HG03520 (cell line): ENCODE measurements around the gene CELSR1.
"Not testable (repeated sequence)": the region's sequence is repeated elsewhere in the genome, so short reads cannot be mapped to it uniquely, and the experiment has no call there.

Experiments
- ATAC-seq: cut with Tn5 transposase; IDR thresholded peaks from one replicate; pipeline ENCODE4 v1.9.1; 2021; ENCODE audit warnings: mild to moderate bottlenecking, moderate library complexity; ENCODE audit not compliant: unreplicated experiment

Gene CELSR1

DNA sequence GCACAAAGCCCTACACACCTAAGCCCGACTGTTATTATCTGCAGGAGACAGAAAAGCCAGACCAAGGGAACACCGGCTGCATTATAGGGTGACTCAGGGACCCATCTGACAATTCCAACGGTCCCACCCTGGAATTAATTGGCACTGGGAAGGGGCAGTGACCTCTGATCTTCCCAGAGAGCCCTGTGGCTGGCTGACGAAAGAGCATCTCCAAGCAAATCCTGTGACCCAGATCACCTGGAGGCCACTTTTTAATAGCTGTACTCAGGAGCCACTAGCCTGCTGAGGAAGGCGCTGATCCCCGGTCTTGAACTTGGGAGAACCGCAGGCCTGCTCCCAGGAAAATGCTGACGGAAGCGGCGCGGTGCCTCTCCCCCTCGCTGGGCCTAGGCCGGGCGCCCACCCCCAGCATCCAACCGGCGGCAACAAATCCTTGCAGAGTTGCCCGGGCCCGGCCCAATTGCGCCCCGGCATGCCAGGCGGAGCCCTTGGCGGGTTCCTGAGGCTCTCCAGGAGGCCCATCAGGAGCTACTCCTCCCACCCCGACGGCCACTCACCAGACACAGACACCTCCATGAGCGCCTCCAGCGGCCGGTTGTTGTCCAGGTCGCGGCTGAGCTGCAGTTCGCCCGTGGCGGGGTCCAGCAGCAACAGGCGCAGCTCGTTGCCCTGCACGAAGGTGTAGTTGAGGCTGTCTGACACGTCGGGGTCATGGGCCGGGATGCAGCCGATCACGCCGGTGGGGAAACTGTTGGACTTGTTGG, 4.2 kb downstream of the CELSR1 start:
- no peak for ATAC-seq

DNA sequence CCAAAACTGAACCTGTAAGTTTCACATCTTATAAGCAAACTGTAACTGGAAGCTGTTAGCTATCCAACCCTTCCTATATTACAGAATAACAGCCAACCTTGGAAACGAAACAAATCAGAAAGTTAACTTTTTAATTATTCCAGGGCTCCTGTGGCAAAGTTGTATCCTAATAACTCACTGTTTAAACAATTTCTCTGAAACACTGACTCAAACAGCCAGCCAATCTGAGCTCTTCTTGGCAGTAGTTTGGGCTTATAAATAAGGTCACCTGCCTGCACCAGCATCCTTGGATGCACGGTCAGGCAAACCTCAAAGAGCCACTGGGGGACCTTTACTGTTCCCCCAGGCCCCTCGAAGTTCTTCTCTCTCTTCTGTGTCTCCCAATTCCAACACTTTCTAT, 5.0 kb downstream of the CELSR1 start:
- ATAC-seq, result no peak

DNA sequence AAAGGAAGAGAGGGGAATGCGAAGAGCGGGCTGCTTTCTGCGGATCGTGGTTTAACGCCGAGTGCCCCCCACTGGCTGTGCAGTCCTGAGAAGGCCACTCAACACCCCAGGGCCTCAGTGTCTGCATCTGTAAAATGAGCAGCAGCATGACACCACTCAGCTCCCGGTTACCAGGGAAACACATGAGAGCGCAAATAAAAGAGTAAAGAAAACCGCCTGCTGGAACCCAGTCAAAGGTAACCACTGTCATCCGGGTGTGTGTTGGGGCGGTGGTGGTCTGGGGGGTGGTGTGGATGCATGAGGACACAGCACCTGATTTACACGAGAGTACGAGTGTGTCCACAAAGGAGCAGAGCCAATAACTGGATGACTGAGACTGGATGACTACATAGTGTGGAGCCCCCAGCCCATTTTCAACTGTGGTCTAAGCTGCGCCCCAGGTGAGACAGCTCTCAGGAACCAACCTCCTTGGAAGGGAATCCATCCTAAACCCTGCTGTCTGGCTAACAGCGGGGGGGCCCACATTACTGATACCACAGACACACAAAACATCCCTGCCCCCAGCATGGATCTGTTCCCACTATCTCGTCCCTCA, 5.7 kb downstream of the CELSR1 start:
- ATAC-seq, result no peak

DNA sequence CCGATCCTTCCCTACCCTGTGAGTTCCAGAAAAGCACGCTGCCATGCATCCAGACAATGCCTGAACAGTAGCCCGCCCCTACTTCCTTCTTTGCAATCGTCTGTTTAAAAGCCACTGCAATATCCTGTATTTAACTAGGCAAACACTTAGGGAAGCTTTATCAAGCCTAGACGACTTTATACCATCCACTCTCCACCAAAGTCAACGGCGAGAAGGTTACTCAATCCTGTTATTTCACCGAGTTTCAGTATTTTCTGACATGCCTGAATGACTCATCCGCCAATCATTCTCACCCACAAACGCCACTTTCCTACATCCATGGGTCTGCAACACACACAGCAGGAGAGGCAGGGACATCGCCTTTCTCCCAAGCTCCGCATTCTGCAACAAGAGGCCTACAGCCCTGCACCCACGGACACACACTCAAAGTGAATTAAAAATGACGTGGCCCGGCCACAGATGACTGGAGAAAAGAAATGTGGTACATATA, 9.3 kb downstream of the CELSR1 start:
- no peak for ATAC-seq

DNA sequence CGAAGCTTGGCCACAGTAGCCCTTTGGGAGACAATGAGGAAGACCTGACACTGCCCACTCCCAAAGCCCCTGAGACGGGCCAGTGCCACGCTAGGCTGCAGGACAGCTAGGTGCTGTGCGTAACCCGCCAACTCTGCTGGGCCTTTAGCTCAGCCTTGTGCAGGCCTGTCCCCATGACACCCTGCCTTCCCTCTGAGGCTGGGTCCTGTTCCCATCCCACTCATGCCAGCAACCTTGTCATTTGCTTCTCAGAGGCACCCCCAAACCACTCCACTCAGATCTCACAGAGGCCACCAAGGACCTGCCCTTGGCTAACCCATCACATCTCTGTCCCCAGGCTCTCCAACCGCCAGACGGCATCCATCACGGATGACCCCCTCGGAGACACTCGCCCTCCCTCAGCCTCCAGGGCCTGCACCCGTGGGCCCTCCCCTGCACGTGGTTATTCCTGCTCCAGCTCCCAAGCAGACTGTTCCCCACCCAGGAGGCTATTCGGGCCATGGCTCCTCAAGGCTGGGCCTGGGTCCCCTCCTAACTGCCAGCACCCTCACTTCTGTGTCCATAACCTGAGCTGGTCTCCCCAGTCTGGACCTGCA, 11.1 kb downstream of the CELSR1 start:
- no peak for ATAC-seq

DNA sequence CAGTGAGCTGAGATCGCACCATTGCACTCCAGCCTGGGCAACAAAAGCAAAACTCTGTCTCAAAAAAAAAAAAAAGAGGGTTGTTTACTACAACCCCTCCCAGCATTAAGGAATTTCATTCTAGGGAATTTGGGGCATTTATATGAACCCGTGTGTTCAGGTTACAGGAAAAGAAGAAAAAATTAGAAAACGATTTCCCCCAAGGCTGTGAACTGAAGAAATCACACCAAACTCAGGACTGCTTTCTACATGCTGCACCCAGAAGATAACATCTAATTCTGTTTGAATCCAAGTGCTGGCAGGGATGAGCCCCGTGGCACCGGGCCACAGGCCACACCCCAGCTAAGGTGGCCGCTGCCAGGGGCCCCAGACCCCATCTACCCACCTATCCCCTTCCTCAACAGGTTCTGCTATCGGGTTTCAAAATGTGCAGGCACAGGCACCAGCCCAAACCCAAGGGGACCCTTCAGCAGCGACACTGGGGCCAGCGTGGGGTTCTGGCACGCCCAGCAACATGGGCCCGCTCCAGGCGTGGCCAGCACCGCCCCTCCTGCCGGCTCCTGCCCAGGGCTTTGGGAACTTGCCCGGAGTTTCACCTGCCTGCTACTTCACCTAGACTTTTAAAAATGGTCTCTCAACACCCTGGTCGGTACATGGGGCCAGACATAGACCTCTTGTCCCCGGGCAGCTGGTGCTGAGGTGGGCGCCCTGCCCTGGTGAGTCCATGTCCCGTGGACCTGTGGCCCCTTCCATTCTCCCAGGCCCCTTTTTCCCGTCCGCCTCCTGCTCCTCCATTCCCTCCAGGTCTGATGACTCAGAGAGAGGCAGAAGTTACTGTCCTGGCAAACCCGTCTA, 11.8 kb downstream of the CELSR1 start:
- no peak for ATAC-seq

DNA sequence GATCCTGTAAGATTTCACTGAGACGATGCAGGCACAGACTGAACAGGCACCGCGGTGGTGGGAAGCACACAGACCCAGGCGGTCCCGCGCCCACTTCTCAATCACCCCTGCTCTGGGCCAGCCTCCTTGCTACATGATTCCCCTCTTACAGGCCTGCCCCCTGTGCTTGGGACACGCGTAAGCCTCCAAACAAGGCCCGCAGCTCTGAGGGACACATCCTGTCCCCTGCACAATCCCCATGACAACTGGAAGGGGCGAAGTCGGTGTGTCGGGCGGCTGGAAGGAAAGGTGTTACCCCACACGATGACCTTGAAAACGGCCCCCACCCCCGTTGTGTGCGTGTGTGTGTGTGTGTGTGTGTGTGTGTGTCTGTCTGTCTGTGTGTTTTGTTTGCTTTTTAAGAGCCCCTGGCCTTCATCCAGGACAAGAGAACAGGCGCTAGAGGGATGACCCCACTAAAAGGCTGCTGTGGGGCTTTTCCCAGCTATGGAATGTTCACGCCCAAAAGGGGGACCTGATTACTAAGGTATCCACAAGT, 13.1 kb downstream of the CELSR1 start:
- ATAC-seq, result no peak

DNA sequence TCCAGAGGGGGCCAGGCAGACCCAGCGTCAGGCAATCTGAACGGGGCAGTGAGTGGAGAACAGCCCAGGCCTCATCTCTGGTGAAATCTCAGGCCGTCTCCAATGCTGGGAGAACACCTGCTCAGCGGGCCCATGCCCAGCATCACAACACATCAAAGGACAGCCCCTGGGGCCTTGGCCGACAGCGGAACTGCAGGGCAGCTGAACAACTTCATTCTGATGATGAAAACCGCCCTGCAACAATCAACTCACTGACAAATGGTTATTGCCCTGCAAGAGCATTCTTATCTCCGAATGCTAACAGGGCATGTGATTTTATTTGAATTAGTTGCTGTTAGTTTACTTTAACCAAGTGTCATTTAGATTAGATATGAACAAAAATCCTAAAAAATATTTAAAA, 14.6 kb downstream of the CELSR1 start:
- no peak for ATAC-seq

DNA sequence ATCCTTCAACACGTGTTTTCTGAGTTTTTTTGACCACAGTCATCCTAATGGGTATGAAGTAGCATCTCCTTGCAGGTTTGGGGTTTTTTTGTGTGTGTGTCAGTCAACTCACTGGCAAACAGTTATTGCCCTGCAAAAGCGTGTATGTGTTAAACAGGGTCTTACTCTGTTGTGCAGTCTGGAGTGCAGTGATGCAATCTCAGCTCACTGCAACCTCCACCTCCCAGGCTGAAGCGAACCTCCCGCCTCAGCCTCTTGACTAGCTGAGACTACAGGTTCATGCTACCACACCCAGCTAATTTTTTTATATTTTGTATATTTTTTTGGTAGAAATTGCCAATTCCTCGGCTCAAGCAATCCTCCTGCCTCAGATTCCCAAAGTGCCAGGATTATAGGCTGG, 15.4 kb downstream of the CELSR1 start:
- no peak for ATAC-seq

DNA sequence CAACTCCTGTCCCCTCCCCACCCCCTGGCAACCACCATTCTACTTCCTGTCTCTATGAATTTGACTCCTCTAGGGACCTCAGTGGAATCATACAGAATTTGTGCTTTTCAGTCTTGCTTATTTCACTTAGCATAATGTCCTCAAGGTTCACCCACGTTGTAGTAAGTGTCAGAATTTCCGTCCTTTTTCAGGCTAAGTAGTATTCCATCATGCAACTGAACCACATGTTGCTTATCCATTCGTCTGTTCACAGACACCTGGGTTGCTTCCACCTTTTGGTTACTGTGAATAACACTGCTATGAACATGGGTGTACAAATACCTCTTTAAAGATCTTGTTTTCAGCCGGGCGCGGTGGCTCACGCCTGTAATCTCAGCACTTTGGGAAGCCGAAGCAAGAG, 16.5 kb downstream of the CELSR1 start:
- no peak for ATAC-seq

DNA sequence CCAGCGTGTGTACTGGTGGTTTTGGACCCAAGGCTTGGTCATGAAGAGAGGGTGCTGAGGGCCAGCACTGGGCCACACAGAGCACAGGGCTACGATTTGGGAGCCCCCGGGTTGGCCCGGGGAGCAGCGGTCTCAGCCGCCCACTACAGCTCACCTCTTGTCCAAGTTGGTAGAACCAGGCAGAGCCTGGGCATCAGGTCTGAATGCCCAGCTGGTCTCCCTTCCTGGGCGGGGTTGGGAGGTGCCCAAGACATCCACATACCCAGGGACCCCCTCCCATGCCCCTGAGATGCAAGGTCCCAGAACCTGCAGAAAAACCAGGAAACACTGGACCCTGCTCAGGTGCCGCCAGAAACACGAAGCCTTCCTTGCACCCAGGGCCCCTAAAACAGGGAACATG, 18.0 kb downstream of the CELSR1 start:
- no peak for ATAC-seq

DNA sequence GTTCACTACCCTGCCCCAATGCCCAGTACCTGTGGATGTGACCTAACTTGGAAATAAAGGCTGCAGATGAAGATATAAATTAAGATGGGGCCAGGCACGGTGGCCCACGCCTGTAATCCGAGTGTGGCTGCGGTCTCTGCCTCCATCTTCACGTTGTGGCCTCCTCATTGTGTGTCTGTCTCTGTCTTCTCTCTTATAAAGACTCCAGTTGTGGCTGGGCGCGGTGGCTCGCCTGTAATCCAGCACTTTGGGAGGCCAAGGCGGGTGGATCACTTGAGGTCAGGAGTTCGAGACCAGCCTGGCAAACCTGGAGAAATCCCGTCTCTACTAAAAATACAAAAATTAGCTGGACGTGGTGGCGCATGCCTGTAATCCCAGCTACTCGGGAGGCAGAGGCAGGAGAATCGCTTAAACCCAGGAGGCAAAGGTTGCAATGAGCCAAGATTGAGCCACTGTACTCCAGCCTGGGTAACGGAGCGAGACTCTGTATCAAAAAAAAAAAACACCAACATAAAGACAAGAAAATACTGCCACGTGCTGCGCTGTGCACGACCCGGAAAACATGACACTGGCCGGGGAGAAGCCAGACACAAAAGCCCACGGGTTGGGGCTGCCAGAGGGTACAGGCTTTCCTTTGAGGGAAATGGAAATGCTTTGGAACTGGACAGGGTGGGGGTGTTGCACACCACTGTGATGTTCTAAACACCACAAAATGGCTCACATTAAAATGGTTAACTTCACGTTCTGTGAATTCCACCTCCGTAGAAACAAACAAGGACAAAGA, 18.7 kb downstream of the CELSR1 start:
- no peak for ATAC-seq

DNA sequence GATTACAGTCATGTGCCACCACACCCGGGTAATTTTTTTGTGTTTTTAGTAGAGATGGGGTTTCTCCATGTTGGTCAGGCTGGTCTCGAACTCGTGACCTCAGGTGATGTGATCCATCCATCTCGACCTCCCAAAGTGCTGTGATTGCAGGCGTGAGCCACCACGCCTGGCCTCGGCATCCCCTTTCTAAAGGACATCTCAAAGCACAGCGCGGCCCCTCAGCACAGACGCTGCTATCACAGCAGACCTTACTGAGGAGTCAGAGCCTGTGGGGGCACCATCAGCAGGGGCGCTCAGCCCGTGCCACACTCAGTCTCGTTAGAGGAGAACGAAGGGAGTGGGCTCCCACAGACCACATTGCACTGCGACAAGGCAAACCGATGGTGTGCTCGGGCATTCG, 19.4 kb downstream of the CELSR1 start:
- no peak for ATAC-seq

DNA sequence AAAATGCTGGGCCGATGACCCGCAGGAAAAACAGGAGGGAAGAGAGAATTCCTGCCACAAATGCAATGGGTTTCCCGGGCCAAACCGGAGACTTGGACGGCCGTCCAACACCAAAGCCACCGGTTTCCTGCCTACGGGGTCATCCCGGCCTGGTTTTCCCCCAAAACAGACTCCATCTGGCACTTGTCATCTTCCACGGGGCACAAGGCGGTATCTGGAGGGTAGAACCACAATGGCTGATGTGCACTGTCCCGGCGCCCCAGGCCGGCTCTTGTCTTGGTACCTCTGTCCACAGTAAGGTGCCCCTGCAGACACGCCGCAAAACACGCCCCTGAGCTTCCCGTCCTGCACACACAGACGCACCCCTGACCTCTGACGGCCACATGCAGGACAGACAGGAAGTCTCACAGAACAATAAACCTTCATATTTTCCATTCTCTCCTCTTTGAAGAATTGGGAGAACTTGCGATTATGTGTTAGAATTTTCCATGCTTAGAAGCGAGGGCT, 20.1 kb downstream of the CELSR1 start:
- ATAC-seq, result no peak

DNA sequence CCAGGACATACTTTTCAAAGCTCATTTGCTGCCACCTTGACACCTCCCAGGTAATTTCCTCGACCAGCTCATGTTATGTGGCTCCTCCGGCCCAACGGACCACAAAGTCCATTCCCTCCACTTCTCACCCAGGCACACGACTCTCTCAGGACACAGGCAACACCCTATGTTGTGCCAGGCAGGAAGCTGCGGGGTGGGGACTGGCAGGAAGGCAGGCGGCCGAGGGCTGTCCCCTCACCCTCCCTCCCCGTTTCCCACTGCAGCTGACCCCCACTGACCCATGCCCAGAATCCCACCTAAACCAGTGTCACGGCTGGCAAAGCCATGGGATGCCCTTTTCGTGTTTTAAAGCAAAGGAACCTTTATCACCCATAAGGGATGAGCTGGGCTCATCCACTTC, 20.8 kb downstream of the CELSR1 start:
- ATAC-seq, result no peak

DNA sequence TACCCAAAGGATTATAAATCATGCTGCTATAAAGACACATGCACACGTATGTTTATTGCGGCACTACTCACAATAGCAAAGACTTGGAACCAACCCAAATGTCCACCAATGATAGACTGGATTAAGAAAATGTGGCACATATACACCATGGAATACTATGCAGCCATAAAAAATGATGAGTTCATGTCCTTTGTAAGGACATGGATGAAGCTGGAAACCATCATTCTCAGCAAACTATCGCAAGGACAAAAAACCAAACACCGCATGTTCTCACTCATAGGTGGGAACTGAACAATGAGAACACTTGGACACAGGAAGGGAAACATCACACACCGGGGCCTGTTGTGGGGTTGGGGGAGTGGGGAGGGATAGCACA, 21.3 kb downstream of the CELSR1 start:
- not testable (repeated sequence) for ATAC-seq

DNA sequence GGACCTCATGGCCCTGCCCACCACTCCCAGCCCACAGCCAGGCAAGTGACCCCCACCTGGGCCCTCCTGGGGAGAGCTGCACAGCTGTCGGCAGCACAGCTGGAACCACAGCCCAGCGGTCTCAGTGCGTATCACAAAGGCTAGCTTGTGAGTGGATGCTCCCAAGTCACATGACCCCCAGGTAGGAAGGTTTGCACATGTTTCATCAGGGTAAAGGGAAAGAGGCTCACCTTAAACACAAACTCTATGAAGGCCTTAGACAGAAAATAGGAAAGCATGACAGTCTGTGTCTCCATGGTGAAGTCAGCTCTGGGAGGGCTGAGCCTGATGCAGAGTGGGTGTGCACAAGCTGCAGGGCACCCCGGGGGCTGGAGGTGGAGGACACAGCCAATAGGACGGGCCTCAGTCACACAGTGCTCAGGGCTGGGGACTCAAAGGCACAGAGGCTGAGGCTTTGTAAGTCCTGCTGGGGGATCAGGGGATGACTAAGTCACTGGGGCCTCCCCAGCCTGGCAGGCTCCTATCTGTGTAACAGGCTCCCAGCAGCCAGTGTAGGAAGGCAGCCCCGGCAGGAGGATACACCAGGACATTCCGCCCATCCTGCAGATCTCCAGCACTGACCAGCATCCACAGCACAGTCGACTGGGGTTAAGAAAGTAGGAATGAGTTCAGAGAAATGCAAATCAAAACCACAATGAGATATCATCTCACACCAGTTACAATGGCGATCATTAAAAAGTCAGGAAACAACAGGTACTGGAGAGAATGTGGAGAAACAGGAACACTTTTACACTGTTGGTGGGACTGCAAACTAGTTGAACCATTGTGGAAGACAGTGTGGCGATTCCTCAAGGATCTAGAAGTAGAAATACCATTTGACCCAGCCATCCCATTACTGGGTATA, 22.0 kb downstream of the CELSR1 start:
- ATAC-seq, result no peak

DNA sequence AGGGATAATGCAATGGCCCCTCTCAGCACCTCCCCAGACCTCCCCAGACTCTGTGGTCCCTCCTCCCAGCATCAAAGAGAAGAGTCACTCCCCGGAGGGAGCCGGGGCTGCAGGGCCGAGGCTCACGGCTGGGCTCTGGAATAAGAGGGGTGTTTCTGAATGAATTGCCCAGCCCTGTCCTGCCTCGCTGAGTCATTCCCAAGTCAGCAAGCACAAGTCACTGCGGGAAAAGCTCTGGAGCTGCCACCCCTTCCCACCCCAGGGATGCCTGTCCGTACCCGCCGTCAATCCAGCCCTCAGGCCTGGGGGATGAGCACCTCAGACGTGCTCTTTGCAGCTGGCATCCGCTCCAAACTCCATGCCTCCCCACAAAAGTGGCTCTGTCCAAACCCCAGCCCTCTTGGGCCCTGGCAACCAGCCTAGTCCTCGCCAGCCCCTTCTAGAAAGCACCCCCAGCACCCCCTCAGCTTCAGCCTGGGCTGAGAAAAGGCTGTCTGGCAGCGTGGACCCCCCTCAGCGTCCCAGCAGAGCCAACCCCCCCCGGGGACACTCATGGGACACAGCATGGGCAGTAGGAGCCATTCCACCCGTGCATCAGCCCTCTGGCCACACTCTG, 22.7 kb downstream of the CELSR1 start:
- no peak for ATAC-seq
